Stimulated activated naive CD8-positive, alpha-beta T cell treated with anti-CD3 and anti-CD28 coated beads, Interleukin-15, amount 100 ng/mL, for 72 hours (primary cell): Measurements from ENCODE around the gene PHLPP1.

Experiments
- ATAC-seq: fragments of 150-1000 bp; cut with Tn5 transposase; 2 replicates; pipeline ENCODE4 v1.10.0; 2021; ENCODE audit warnings: mild to moderate bottlenecking, moderate library complexity
- DNase-seq, 2 donors: peaks; one replicate each; pipeline ENCODE4 v3.0.0; 2021 to 2022
- H3K27ac Mint-ChIP-seq, 2 donors: one replicate each; pipeline ENCODE4 v1.8.0; 2022; ENCODE audit warnings: mild to moderate bottlenecking in 2 of 2, mixed read lengths in 2 of 2, moderate library complexity in 2 of 2
- H3K27me3 Mint-ChIP-seq: one replicate; pipeline ENCODE4 v1.8.0; 2022; ENCODE audit warnings: mixed read lengths
- H3K4me1 Mint-ChIP-seq: one replicate; pipeline ENCODE4 v1.8.0; 2022; ENCODE audit warnings: mild to moderate bottlenecking, mixed read lengths
- H3K4me3 Mint-ChIP-seq, 2 donors: one replicate each; pipeline ENCODE4 v1.8.0; 2022; ENCODE audit warnings: mild to moderate bottlenecking in 2 of 2, mixed read lengths in 2 of 2, moderate library complexity in 1 of 2
- H3K9me3 Mint-ChIP-seq, 2 donors: one replicate each; pipeline ENCODE4 v1.8.0; 2022; ENCODE audit warnings: mixed read lengths in 2 of 2

The PHLPP1 gene

GRCh38 chr18:62749389-62749788 is 34.0 kb downstream of the PHLPP1 start:
- Mint-ChIP-seq H3K9me3 (no peaks in the 10 kb centered on the region), H3K27ac (no peak overlapping the region), H3K27me3 (no peaks in the 10 kb centered on the region), H3K4me3 (no peak overlapping the region), H3K4me1 (peaks cover 30% of the 10 kb centered on the region)
- DNase-seq, result no peak
- no peak for ATAC-seq

GRCh38 chr18:62751341-62751821 is 36.0 kb downstream of the PHLPP1 start:
- no peaks in the 10 kb centered on the region for H3K27me3 Mint-ChIP-seq
- peaks cover 21% of the 10 kb centered on the region for H3K4me1 Mint-ChIP-seq
- H3K4me3 Mint-ChIP-seq, result peak overlapping the region in 1 of 2 donors; percentile 39
- H3K9me3 Mint-ChIP-seq, result peaks cover 0 to 4% of the 10 kb centered on the region in 2 donors
- H3K27ac Mint-ChIP-seq, result peak overlapping the region in 1 of 2 donors; percentile 6
- DNase-seq (no peak), ATAC-seq (no peak)

DNA sequence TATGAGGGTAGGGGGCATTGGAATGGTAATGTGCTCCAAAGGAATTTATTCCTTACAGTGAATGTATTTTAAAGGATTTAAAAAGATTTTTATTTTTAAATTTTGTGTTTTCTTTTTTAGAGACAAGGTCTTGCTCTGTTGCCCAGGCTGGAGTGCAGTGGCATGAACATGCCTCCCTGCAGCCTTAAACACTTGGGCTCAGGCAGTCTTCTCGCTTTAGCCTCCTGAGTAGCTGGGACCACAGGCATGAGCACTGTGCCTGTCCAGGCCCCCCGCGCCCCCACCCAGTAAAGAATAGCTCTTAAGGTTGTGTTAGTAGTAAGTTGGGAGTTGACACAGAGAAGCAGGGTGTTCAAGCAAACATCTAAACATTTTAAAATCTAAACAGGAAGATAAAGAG is 36.6 kb downstream of the PHLPP1 start:
- Mint-ChIP-seq H3K4me1 (peaks cover 21% of the 10 kb centered on the region), H3K9me3 (peaks cover 0 to 4% of the 10 kb centered on the region in 2 donors), H3K4me3 (no peak overlapping the region), H3K27ac (no peak overlapping the region), H3K27me3 (no peaks in the 10 kb centered on the region)
- ATAC-seq, result no peak
- no peak for DNase-seq

DNA sequence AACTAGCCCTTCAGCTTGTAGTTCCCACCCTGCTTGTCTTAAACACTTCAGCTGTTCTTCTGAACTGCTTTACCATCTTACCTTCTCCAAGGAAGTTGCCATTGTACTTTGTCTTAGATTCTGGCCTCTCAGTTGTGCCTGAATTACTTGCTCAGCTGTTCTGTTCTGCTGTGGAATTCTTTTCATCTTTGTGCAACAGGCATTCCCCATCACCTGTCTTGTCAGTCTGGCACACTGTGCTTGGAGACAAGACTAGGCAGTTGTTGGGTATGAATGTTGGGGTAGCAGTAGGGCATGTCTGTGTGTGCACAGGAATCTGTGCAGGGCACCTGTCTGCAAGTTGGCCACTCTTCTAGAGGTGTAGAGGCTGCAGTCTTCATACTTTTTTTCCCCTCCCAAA is 38.7 kb downstream of the PHLPP1 start:
- peaks cover 21% of the 10 kb centered on the region for H3K4me1 Mint-ChIP-seq
- H3K27ac Mint-ChIP-seq, result peak overlapping the region in 1 of 2 donors; percentile 12
- peaks cover 0 to 4% of the 10 kb centered on the region in 2 donors for H3K9me3 Mint-ChIP-seq
- H3K4me3 Mint-ChIP-seq, result no peak overlapping the region
- no peak for DNase-seq
- no peak for ATAC-seq
- no peaks in the 10 kb centered on the region for H3K27me3 Mint-ChIP-seq

DNA sequence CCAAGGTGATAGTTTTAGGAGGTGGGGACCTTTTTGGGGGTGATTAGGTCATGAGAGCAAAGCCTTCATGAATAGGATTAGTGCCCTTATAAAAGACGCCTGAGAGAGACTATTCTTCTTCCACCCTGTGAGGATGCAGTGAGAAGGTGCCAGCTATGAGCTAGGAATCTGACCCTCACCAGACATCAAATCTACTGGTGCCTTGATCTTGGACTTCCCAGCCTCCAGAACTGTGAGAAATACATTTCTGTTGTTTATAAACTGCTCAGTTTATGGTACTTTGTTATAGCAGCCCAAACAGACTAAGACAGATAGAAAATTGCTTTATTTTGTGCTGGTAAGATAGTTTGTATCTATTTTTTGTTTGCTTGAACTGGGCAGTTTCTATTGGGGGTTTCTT is 40.1 kb downstream of the PHLPP1 start:
- peaks cover 0 to 4% of the 10 kb centered on the region in 2 donors for H3K9me3 Mint-ChIP-seq
- ATAC-seq, result no peak
- H3K4me3 Mint-ChIP-seq, result no peak overlapping the region
- peaks cover 18% of the 10 kb centered on the region for H3K4me1 Mint-ChIP-seq
- DNase-seq, result no peak
- H3K27me3 Mint-ChIP-seq, result no peaks in the 10 kb centered on the region
- no peak overlapping the region for H3K27ac Mint-ChIP-seq

DNA sequence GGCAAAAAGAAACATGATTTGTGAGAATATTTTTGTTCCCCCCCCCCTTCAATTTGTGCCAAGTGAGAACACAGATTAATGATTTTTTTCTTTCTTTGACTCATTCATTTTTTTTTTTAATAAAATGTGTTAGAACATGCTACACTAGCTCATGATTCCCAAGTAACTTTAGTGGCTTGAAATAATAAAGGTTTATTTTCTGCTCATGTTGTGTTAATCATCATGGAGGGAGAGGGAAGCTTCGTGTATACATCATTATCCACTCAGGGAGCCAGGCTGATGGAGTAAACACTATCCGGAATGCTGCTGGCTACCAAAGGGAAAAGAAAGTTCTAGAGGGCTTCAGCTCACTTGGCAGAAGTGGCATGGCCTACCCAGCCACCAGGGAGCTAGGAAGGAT is 40.6 kb downstream of the PHLPP1 start:
- peaks cover 13% of the 10 kb centered on the region for H3K4me1 Mint-ChIP-seq
- ATAC-seq (no peak), DNase-seq (no peak)
- H3K27me3 Mint-ChIP-seq, result no peaks in the 10 kb centered on the region
- no peak overlapping the region for H3K27ac Mint-ChIP-seq
- no peak overlapping the region for H3K4me3 Mint-ChIP-seq
- peaks cover 0 to 4% of the 10 kb centered on the region in 2 donors for H3K9me3 Mint-ChIP-seq

DNA sequence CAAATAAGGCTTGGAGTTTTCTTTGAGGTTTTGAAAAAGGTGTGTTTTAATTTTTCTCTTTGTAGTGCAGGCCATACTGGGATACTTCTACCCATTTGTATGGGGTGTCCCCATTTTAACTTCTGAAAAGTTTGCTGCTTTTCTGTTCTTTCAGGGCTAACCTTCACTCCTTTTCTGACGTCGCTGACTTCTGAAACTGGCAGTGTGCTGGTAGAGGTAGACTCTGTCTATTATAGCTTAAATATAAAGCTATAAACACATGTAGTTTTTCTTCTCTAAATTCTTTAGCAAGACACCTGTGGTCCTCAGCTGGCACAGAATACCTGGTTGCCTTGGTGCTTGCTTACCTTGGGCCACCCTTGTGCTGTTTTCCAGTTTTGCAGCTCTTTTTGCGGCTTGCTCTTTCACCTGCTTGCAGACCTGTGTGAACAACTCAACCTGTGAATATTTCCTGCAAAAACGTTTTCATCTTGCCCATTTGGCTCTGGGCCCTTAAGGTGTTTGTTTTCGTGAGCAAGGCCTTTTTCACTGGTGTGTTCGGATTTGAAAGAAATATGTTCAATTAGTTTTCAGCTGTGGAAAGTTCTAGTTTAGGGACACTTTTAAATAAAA is 42.2 kb downstream of the PHLPP1 start:
- peaks cover 0 to 4% of the 10 kb centered on the region in 2 donors for H3K9me3 Mint-ChIP-seq
- ATAC-seq, result no peak
- H3K4me3 Mint-ChIP-seq, result no peak overlapping the region
- no peak for DNase-seq
- H3K4me1 Mint-ChIP-seq, result no peaks in the 10 kb centered on the region
- H3K27me3 Mint-ChIP-seq, result no peaks in the 10 kb centered on the region
- no peak overlapping the region for H3K27ac Mint-ChIP-seq

DNA sequence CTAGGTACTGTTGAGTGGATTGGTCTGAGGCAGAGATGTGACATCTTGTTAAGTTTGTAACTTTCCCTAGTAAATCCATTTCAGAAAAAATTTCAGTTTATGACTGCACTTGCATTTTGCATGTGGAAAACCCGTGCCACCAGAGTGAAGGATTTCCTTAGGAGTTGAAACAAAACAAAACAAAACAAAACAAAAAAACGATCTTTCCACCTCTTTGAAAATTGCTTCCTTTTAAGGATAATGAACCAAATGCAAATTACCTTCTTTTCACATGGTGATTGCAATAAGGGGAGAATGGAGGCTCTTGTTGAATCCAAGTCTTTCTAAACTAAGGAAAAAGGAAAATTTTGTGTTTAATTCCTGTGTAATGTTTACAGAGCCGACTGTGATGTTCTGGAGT is 43.2 kb downstream of the PHLPP1 start:
- no peaks in the 10 kb centered on the region for H3K27me3 Mint-ChIP-seq

GRCh38 chr18:62759704-62760402 is 44.5 kb downstream of the PHLPP1 start:
- no peak for ATAC-seq
- no peak overlapping the region for H3K27ac Mint-ChIP-seq
- DNase-seq, result no peak
- peaks cover 0 to 4% of the 10 kb centered on the region in 2 donors for H3K9me3 Mint-ChIP-seq
- H3K27me3 Mint-ChIP-seq, result no peaks in the 10 kb centered on the region
- no peaks in the 10 kb centered on the region for H3K4me1 Mint-ChIP-seq
- no peak overlapping the region for H3K4me3 Mint-ChIP-seq

More for the DNA sequence above, 43.2 kb downstream of the PHLPP1 start:
- Mint-ChIP-seq H3K9me3 (peaks cover 0 to 4% of the 10 kb centered on the region in 2 donors), H3K4me1 (no peaks in the 10 kb centered on the region), H3K27ac (no peak overlapping the region), H3K4me3 (no peak overlapping the region)
- ATAC-seq (no peak), DNase-seq (no peak)

GRCh38 chr18:62760403-62760734 is 45.0 kb downstream of the PHLPP1 start:
- DNase-seq (no peak), ATAC-seq (no peak)
- Mint-ChIP-seq H3K9me3 (peaks cover 0 to 4% of the 10 kb centered on the region in 2 donors), H3K4me3 (no peak overlapping the region), H3K27me3 (no peaks in the 10 kb centered on the region), H3K4me1 (no peaks in the 10 kb centered on the region), H3K27ac (no peak overlapping the region)

DNA sequence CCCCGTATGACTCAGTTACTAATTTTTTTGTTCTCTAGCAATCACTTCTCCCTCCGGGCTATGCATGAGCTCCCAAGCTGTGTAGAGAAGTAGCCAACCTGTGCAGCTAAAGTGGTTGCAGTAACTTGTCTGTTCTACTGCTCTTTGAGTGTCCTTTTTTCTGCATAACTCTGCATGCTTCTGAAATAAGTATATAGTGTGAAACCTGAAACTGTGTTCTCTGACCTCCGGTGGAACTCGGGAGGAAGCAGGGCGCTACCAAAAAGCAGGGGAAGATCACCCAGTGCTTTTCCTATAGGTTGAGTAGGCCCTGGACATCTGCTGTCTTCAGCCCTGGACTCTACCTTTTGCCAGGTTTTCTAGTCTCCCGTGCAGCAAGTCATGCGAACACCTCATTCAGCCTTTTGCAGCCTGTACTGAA is 47.8 kb downstream of the PHLPP1 start:
- no peaks in the 10 kb centered on the region for H3K9me3 Mint-ChIP-seq
- ATAC-seq, result no peak
- DNase-seq, result no peak
- H3K27me3 Mint-ChIP-seq, result no peaks in the 10 kb centered on the region
- no peak overlapping the region for H3K27ac Mint-ChIP-seq
- H3K4me1 Mint-ChIP-seq, result peaks cover 15% of the 10 kb centered on the region
- no peak overlapping the region for H3K4me3 Mint-ChIP-seq

DNA sequence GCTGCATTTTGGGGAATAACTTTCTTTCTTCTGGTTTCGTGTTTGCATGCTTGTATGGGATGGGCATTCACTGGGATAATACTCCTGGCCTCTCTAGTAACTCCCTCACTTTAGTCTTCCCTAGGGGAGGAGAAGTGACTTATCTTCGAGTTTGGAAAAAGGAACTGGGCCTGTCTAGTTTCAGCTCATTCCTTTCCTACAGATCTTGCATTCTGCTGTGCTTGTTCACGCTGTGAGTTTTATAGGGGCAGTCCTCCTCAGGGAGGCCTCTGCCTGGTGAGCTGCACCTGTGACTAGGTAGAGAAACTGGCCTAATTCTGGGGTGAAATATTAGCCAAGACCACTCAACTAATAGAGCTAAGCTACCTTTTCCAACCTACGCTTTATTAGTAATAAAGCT is 50.9 kb downstream of the PHLPP1 start:
- DNase-seq (no peak), ATAC-seq (no peak)
- Mint-ChIP-seq H3K4me3 (no peak overlapping the region), H3K4me1 (peaks cover 20% of the 10 kb centered on the region), H3K27me3 (no peaks in the 10 kb centered on the region), H3K27ac (no peak overlapping the region), H3K9me3 (no peaks in the 10 kb centered on the region)

GRCh38 chr18:62767321-62767720 is 52.0 kb downstream of the PHLPP1 start:
- peak overlapping the region in 1 of 2 donors; percentile 82 for H3K27ac Mint-ChIP-seq
- H3K4me3 Mint-ChIP-seq, result peak overlapping the region; percentile 3 to 13
- no peaks in the 10 kb centered on the region for H3K9me3 Mint-ChIP-seq
- ATAC-seq (peak; percentile 78), DNase-seq (no peak)
- no peaks in the 10 kb centered on the region for H3K27me3 Mint-ChIP-seq
- H3K4me1 Mint-ChIP-seq, result peaks cover 29% of the 10 kb centered on the region

GRCh38 chr18:62767836-62768557 is 52.7 kb downstream of the PHLPP1 start:
- Mint-ChIP-seq H3K27me3 (no peaks in the 10 kb centered on the region), H3K4me1 (peaks cover 29% of the 10 kb centered on the region), H3K4me3 (peak overlapping the region; percentile 3 to 13), H3K27ac (peak overlapping the region in 1 of 2 donors; percentile 82), H3K9me3 (no peaks in the 10 kb centered on the region)
- no peak for DNase-seq
- ATAC-seq, result peak; percentile 17

DNA sequence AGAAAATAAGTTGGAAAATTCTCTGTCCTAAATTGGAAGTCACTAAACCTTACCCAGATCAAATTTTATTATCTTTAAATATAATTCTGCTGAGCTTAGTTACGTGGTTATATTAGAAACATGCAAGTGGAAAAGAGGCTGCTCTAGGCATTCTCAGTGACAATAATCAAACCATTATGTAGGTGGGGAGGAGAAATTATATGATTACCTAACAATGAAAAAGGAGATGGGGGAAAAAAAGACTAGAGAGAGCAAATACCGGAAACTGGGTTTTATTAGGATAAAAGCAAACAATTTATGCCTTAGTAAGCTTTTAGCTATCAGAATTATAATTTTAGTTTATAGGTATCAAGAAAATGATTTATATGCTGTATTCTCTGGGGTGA is 53.2 kb downstream of the PHLPP1 start:
- H3K27me3 Mint-ChIP-seq, result no peaks in the 10 kb centered on the region
- no peak for DNase-seq
- ATAC-seq, result no peak
- H3K9me3 Mint-ChIP-seq, result no peaks in the 10 kb centered on the region
- no peak overlapping the region for H3K4me3 Mint-ChIP-seq
- no peak overlapping the region for H3K27ac Mint-ChIP-seq
- H3K4me1 Mint-ChIP-seq, result peaks cover 29% of the 10 kb centered on the region

- Mint-ChIP-seq H3K4me1 (peaks cover 29% of the 10 kb centered on the region), H3K9me3 (no peaks in the 10 kb centered on the region), H3K4me3 (no peak overlapping the region)
Measured at GRCh38 chr18:62769216-62769615, 53.9 kb downstream of the PHLPP1 start.

More at GRCh38 chr18:62769216-62769615, 53.9 kb downstream of the PHLPP1 start:
- DNase-seq (no peak), ATAC-seq (no peak)
- H3K27me3 Mint-ChIP-seq, result no peaks in the 10 kb centered on the region
- H3K27ac Mint-ChIP-seq, result no peak overlapping the region
